ENCODE data around the gene JSRP1. TPM values are rescaled to one million over a fixed set of nuclear protein-coding genes. Genes with fewer than 3 reads are reported as not detected.

The JSRP1 gene
- total RNA-seq, 1 donor from 2014 or later = not detected

DNA sequence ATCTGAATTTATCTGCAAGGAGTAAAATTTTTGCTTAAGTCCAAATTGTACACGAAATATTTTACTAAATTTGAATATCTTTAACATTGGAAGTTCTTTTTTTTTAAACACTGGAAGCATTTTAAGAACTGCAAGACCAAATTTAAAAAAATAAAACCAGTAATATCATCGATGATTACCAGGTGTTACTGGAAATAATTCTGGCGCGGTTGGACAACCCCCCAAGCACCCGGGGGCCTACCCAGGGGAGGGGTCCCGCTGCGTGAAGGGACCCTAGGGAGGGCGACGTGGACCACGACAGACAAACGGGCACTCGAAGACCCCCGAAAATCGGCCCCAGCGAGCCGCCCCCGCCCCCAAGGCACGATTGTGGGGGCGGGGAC lies 12.6 kb upstream of the JSRP1 start:
- FAIRE-seq (no peak), DNase-seq (ENCODE audit: low read depth) (no peak)
- H3K27me3 ChIP-seq (ENCODE audit: control insufficient read depth, insufficient read depth, low read length) = no peaks in the 10 kb centered on the region
- H3K36me3 ChIP-seq (ENCODE audit: control insufficient read depth, insufficient read depth, low read length) = peaks cover 15% of the 10 kb centered on the region
- TF ChIP-seq, protein P1, sequence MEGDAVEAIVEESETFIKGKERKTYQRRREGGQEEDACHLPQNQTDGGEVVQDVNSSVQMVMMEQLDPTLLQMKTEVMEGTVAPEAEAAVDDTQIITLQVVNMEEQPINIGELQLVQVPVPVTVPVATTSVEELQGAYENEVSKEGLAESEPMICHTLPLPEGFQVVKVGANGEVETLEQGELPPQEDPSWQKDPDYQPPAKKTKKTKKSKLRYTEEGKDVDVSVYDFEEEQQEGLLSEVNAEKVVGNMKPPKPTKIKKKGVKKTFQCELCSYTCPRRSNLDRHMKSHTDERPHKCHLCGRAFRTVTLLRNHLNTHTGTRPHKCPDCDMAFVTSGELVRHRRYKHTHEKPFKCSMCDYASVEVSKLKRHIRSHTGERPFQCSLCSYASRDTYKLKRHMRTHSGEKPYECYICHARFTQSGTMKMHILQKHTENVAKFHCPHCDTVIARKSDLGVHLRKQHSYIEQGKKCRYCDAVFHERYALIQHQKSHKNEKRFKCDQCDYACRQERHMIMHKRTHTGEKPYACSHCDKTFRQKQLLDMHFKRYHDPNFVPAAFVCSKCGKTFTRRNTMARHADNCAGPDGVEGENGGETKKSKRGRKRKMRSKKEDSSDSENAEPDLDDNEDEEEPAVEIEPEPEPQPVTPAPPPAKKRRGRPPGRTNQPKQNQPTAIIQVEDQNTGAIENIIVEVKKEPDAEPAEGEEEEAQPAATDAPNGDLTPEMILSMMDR (IDR thresholded peaks at IDR 0.05; ENCODE audit: insufficient read depth, low read length, severe bottlenecking) = no peak
- peak overlapping the region; percentile 99 for H3K4me3 ChIP-seq (ENCODE audit: low read depth, low read length)

DNA sequence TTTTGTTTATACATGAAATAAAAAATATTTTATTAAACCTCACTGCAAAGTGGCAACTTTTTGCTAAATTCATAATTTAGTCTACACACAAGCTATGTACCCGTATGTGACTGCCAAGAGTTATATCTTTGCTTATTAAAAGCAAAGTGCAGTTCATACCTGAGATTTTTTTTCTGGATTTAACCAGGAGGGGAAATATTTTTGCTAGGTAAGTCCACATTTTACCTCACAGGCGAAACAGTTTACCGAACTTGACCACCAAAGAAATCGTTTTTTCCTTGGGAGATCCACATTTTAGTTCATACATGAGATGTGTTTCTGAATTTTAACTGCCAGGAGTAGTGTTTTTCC lies 12.2 kb upstream of the JSRP1 start:
- DNase-seq (ENCODE audit: low read depth) (no peak), FAIRE-seq (no peak)
- no peak overlapping the region for H3K4me3 ChIP-seq (ENCODE audit: low read depth, low read length)
- H3K36me3 ChIP-seq (ENCODE audit: control insufficient read depth, insufficient read depth, low read length) = peaks cover 14% of the 10 kb centered on the region
- no peaks in the 10 kb centered on the region for H3K27me3 ChIP-seq (ENCODE audit: control insufficient read depth, insufficient read depth, low read length)
- TF ChIP-seq, protein P1 (IDR thresholded peaks at IDR 0.05; ENCODE audit: insufficient read depth, low read length, severe bottlenecking) = no peak

DNA sequence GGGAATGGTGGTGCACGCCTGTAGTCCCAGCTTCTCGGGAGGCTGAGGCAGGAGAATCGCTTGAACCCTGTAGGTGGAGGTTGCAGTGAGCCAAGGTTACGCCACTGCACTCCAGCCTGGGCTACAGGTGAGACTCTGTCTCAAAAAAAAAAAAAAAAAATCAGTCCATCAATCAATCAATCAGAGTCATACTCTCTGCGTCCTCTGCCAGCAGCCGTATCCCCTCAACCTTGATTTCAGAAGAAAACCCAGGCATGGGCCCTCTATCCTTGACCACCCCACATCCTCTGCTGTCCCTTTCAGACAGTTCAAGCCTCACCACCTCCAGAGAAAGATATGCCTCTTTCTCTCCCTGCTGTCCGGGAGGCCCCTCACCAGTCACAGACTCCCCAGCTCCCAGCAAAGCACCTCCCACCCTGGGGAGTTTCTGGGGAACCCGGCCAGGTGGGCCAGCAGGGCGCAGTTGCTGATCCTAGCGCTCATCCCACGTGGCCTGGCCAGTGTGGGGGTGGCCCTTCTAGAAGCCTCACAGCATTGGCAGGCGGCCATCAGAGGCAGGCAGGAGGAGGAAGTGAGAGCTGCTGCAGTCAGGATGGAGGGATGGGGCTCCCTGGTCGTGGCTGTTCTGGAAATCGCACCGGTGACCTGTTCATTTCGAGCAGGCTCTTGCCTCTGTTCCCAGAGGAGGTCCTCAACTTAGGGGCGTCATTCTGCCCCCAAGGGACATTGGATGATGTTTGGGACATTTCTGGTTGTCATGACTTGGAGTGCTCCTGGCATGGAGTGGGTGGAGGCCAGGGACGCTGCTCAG lies 10.2 kb upstream of the JSRP1 start:
- peak; percentile 64 for FAIRE-seq
- TF ChIP-seq, protein P1 (IDR thresholded peaks at IDR 0.05; ENCODE audit: insufficient read depth, low read length, severe bottlenecking) = no peak
- H3K4me3 ChIP-seq (ENCODE audit: low read depth, low read length) = no peak overlapping the region
- H3K27me3 ChIP-seq (ENCODE audit: control insufficient read depth, insufficient read depth, low read length) = no peaks in the 10 kb centered on the region
- no peaks in the 10 kb centered on the region for H3K36me3 ChIP-seq (ENCODE audit: control insufficient read depth, insufficient read depth, low read length)
- peak; percentile 53 for DNase-seq (ENCODE audit: low read depth)

DNA sequence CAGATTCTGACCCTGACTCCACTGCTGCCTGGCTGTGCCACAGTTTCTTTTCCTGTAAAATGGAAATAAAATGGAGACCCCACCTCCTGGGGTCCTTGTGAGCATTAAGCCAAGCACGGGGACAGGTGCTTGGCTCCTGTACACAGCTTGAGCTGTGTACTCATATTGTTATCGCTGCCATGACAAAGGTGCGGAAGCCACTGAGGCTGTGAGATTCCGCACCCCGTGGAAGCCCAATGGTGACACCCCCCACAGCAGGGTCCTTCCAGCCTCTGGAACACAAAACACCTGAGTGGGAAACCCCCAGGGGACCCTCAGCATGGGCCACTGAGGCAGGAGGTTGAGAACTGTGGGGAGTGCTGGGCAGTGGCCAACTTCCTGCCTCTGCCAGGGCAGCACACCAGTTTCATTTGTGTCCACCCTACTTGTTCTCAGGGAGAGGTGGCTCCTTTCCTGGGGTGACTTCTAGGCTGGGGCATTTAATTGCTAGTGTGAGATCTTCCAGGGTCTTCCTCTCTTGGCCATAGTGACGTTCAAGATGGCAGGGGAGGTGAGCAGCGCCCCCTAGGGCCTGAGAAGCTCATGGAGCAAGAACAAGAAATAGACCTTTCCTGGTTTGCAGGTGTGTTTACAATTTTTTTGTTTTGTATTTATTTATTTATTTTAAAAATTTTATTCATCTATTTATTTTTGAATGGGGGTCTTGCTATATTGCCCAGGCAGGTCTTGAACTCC lies 5.4 kb upstream of the JSRP1 start:
- Histone ChIP-seq H3K27me3 (ENCODE audit: control insufficient read depth, insufficient read depth, low read length) (no peaks in the 10 kb centered on the region), H3K4me3 (ENCODE audit: low read depth, low read length) (no peak overlapping the region), H3K36me3 (ENCODE audit: control insufficient read depth, insufficient read depth, low read length) (no peaks in the 10 kb centered on the region)
- DNase-seq (ENCODE audit: low read depth) (no peak), FAIRE-seq (no peak)
- TF ChIP-seq, protein P1 (IDR thresholded peaks at IDR 0.05; ENCODE audit: insufficient read depth, low read length, severe bottlenecking) = peak; percentile 60

DNA sequence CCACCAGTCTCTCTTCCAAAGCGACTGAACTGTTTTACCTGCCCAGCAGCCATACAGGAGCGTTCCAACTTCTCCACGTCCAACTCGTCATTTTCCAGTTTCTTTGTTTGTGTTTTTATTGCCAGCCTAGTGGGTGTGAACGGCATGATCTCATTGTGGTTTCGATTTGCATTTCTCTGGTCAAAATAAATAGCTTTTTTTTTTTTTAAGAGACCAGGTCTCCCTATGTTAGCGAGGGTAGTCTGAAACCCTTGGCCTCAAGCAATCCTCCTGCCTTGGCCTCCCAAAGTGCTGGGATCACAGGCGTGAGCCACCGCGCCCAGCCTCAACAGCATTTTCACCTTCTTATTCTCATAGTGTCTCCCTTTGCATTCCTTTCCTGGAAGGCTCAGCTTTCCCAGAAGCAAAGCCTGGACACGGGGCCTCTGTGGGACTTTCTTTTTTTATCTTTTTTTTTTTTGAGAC lies 4.2 kb upstream of the JSRP1 start:
- TF ChIP-seq, protein P1 (IDR thresholded peaks at IDR 0.05; ENCODE audit: insufficient read depth, low read length, severe bottlenecking) = no peak
- H3K4me3 ChIP-seq (ENCODE audit: low read depth, low read length) = no peak overlapping the region
- no peak for FAIRE-seq
- no peaks in the 10 kb centered on the region for H3K36me3 ChIP-seq (ENCODE audit: control insufficient read depth, insufficient read depth, low read length)
- H3K27me3 ChIP-seq (ENCODE audit: control insufficient read depth, insufficient read depth, low read length) = no peaks in the 10 kb centered on the region
- DNase-seq (ENCODE audit: low read depth) = peak; percentile 50

Measured in bronchial epithelial cell (primary cell).